Panc1 (cell line): ENCODE results near the gene EDAR. TPM values are rescaled to one million over a fixed set of nuclear protein-coding genes. Genes with fewer than 3 reads are reported as not detected.
A peak's percentile ranks its signal among the peaks of the same experiment; 100 is the strongest.

Experiments
- ATAC-seq: fragments of 200-7000 bp; cut with Tn5 transposase; 2 replicates; pipeline ENCODE4 v1.9.1; 2020; ENCODE audit warnings: mild to moderate bottlenecking, moderate library complexity
- BruUV-seq: library from RNA; stranded (reverse); fragments of 400-500 nt; replicated peaks from 2 replicates; lab custom pipeline; 2021; lab: Mats Ljungman, UMichigan
- CTCF ChIA-PET: fragments of 300-600 bp; sonication (Branson Sonifier 250); formaldehyde crosslinking; loops from one replicate; lab custom pipeline; 2022; ENCODE audit warnings: antibody characterized with exemption; lab: Charles Lee
- POLR2A ChIA-PET: fragments of 300-600 bp; sonication (Branson Sonifier 250); formaldehyde crosslinking; loops from one replicate; lab custom pipeline; 2022; ENCODE audit warnings: antibody characterized with exemption; lab: Charles Lee
- DNase-seq: peaks from one replicate; pipeline ENCODE4 v3.0.0-alpha.2; 2010; ENCODE audit warnings: low read depth, low spot score
- H3K27ac ChIP-seq: 2 replicates; pipeline ENCODE4 v1.5.1; 2011; ENCODE audit warnings: mild to moderate bottlenecking, low read length, inconsistent platforms
- H3K27me3 ChIP-seq: fragments of 200-500 bp; sonication (Bioruptor generic); 2 replicates; pipeline ENCODE4 v1.6.0; 2014; ENCODE audit warnings: low read length, inconsistent platforms; ENCODE audit not compliant: control insufficient read depth, insufficient read depth
- H3K36me3 ChIP-seq: fragments of 200-500 bp; sonication (Bioruptor generic); 2 replicates; pipeline ENCODE4 v1.5.1; 2014; ENCODE audit warnings: inconsistent platforms, mild to moderate bottlenecking, low read length, moderate library complexity; ENCODE audit not compliant: control insufficient read depth, insufficient read depth
- H3K4me1 ChIP-seq: 2 replicates; pipeline ENCODE4 v1.5.1; 2011; ENCODE audit warnings: inconsistent platforms, mild to moderate bottlenecking, low read length, moderate library complexity; ENCODE audit not compliant: control insufficient read depth, insufficient read depth
- H3K4me3 ChIP-seq, 2 experiments: 2 replicates each; pipeline ENCODE4 v1.5.1; 2011 to 2012; ENCODE audit warnings: low read depth in 2 of 2, low read length in 2 of 2, mild to moderate bottlenecking in 2 of 2, inconsistent platforms in 1 of 2, moderate library complexity in 1 of 2
- H3K9me3 ChIP-seq: fragments of 200-500 bp; sonication (Bioruptor generic); 2 replicates; pipeline ENCODE4 v1.5.1; 2014; ENCODE audit warnings: low read depth, mild to moderate bottlenecking, inconsistent platforms, low read length, moderate library complexity; ENCODE audit not compliant: control insufficient read depth, insufficient read depth
- CTCF ChIP-seq: fragments of 450-650 bp; IDR thresholded peaks from 2 replicates; pipeline ENCODE4 v1.5.1; 2017; ENCODE audit warnings: mild to moderate bottlenecking
- POLR2AphosphoS5 ChIP-seq: IDR thresholded peaks from 2 replicates; pipeline ENCODE4 v1.6.1; 2012; ENCODE audit warnings: mild to moderate bottlenecking, low read depth, low read length, moderate library complexity
- REST ChIP-seq, 2 experiments: IDR thresholded peaks; 2 replicates each; pipeline ENCODE4 v1.6.1; 2011 to 2012; ENCODE audit warnings: low read depth in 2 of 2, control low read depth in 1 of 2, low read length in 1 of 2, mild to moderate bottlenecking in 1 of 2, moderate library complexity in 1 of 2; ENCODE audit not compliant: insufficient read depth in 1 of 2
- SIN3A ChIP-seq: IDR thresholded peaks from 2 replicates; pipeline ENCODE4 v1.6.1; 2012; ENCODE audit warnings: low read depth, mild to moderate bottlenecking, low read length, moderate library complexity, borderline replicate concordance; ENCODE audit not compliant: insufficient read depth
- TCF7L2 ChIP-seq: IDR thresholded peaks from 2 replicates; pipeline ENCODE4 v1.6.1; 2011; ENCODE audit warnings: mild to moderate bottlenecking, low read depth, low read length, inconsistent platforms
- in situ Hi-C: cut with HindIII; loops from 2 replicates; pipeline ENCODE4 v1.10.0; 2016; ENCODE audit warnings: low sequenced_read_pairs, low pct_unique_long_range_greater_than_20kb
- intact Hi-C: fragments of 100-400 bp; cut with micrococcal nuclease; formaldehyde crosslinking; loops from one replicate; pipeline ENCODE4 v1.10.0; 2022; ENCODE audit not compliant: unreplicated experiment
- total RNA-seq: library from RNA; stranded (reverse); gene quantifications from one replicate; pipeline ENCODE4 v1.2.1, GENCODE V29; 2021; ENCODE audit not compliant: unreplicated experiment

EDAR gene
- total RNA-seq, 1 experiment from 2014 or later: not detected

- H3K27me3 ChIP-seq: peaks cover 2% of the 10 kb centered on the region; the same call in 1 of the 2 replicates
- ChIA-PET POLR2A (no interaction called here), CTCF (no interaction called here)
- no TSS peak for BruUV-seq
- no peak for TF ChIP-seq CTCF
- TF ChIP-seq REST (IDR thresholded peaks at IDR 0.05; ENCODE audit: insufficient read depth in 1 of 2, low read depth in 2 of 2, low read length in 1 of 2): no peak
- no peak for TF ChIP-seq POLR2AphosphoS5
- TF ChIP-seq SIN3A: no peak
- no peak for TF ChIP-seq TCF7L2
- DNase-seq (no peak), ATAC-seq (no peak)
- no peaks in the 10 kb centered on the region; the same call in 1 of the 2 replicates for H3K4me1 ChIP-seq
- no peak overlapping the region for H3K27ac ChIP-seq
- no peak overlapping the region for H3K4me3 ChIP-seq
- H3K9me3 ChIP-seq: no peaks in the 10 kb centered on the region
- H3K36me3 ChIP-seq: no peaks in the 10 kb centered on the region
- in situ Hi-C loops: no loop called here
- intact Hi-C loops: no loop called here
Observed at GRCh38 chr2:108975613-108976435, 13.2 kb downstream of the EDAR start.

GRCh38 chr2:108974674-108975073, 14.3 kb downstream of the EDAR start:
- Histone ChIP-seq H3K4me1 (no peaks in the 10 kb centered on the region; the same call in 1 of the 2 replicates), H3K9me3 (no peaks in the 10 kb centered on the region), H3K36me3 (no peaks in the 10 kb centered on the region), H3K27me3 (peaks cover 2% of the 10 kb centered on the region; the same call in 1 of the 2 replicates), H3K27ac (no peak overlapping the region), H3K4me3 (no peak overlapping the region; a peak in 1 of 4 replicates)
- DNase-seq (no peak), ATAC-seq (peak; percentile 24; the same call in 1 of the 2 replicates)
- TF ChIP-seq REST (IDR thresholded peaks at IDR 0.05; ENCODE audit: insufficient read depth in 1 of 2, low read depth in 2 of 2, low read length in 1 of 2): no peak
- TF ChIP-seq SIN3A: no peak
- TF ChIP-seq POLR2AphosphoS5: no peak
- TF ChIP-seq CTCF: no peak
- TF ChIP-seq TCF7L2: no peak
- POLR2A ChIA-PET: no interaction called here
- in situ Hi-C loops (no loop called here), intact Hi-C loops (no loop called here)
- CTCF ChIA-PET: no interaction called here
- no TSS peak for BruUV-seq
